ENCODE results near the gene BDKRB1. TPM values are rescaled to one million over a fixed set of nuclear protein-coding genes. Genes with fewer than 3 reads are reported as not detected.

The BDKRB1 gene
- total RNA-seq = not detected in 2 replicates

- no peak for DNase-seq (ENCODE audit: extremely low read depth, low read depth, low spot score)
Measured at GRCh38 chr14:96255501-96256366, at the start of gene BDKRB1. TSS of gene BDKRB1 (plus strand) at chr14:96256210. CDS start at chr14:96263683, 7,473 bp downstream.

- DNase-seq (ENCODE audit: extremely low read depth, low read depth, low spot score) = no peak
Measured at GRCh38 chr14:96206461-96206860, 49.5 kb upstream of the BDKRB1 start.

- DNase-seq (ENCODE audit: extremely low read depth, low read depth, low spot score) = no peak
Measured at GRCh38 chr14:96207686-96208085, 48.3 kb upstream of the BDKRB1 start.

- no peak for DNase-seq (ENCODE audit: extremely low read depth, low read depth, low spot score)
Measured at GRCh38 chr14:96208739-96209138, 47.3 kb upstream of the BDKRB1 start.

GRCh38 chr14:96212140-96212539, 43.9 kb upstream of the BDKRB1 start:
- DNase-seq (ENCODE audit: extremely low read depth, low read depth, low spot score) = no peak

GRCh38 chr14:96212896-96213295, 43.1 kb upstream of the BDKRB1 start:
- no peak for DNase-seq (ENCODE audit: extremely low read depth, low read depth, low spot score)

- DNase-seq (ENCODE audit: extremely low read depth, low read depth, low spot score) = no peak
Measured at GRCh38 chr14:96213871-96214465, 42.0 kb upstream of the BDKRB1 start.

GRCh38 chr14:96214793-96215192, 41.2 kb upstream of the BDKRB1 start:
- DNase-seq (ENCODE audit: extremely low read depth, low read depth, low spot score) = no peak

- DNase-seq (ENCODE audit: extremely low read depth, low read depth, low spot score) = no peak
Measured at GRCh38 chr14:96215452-96216244, 40.4 kb upstream of the BDKRB1 start.

- DNase-seq (ENCODE audit: extremely low read depth, low read depth, low spot score) = no peak
Measured at GRCh38 chr14:96216627-96217026, 39.4 kb upstream of the BDKRB1 start.

GRCh38 chr14:96217376-96217913, 38.6 kb upstream of the BDKRB1 start:
- no peak for DNase-seq (ENCODE audit: extremely low read depth, low read depth, low spot score)

GRCh38 chr14:96221109-96221650, 34.8 kb upstream of the BDKRB1 start:
- DNase-seq (ENCODE audit: extremely low read depth, low read depth, low spot score) = no peak

- DNase-seq (ENCODE audit: extremely low read depth, low read depth, low spot score) = no peak
Measured at GRCh38 chr14:96221841-96222240, 34.2 kb upstream of the BDKRB1 start.

GRCh38 chr14:96224480-96225096, 31.4 kb upstream of the BDKRB1 start:
- no peak for DNase-seq (ENCODE audit: extremely low read depth, low read depth, low spot score)

- DNase-seq (ENCODE audit: extremely low read depth, low read depth, low spot score) = no peak
Measured at GRCh38 chr14:96225213-96225612, 30.8 kb upstream of the BDKRB1 start.

- no peak for DNase-seq (ENCODE audit: extremely low read depth, low read depth, low spot score)
Measured at GRCh38 chr14:96225745-96226151, 30.3 kb upstream of the BDKRB1 start.

GRCh38 chr14:96227428-96227827, 28.6 kb upstream of the BDKRB1 start:
- no peak for DNase-seq (ENCODE audit: extremely low read depth, low read depth, low spot score)

- DNase-seq (ENCODE audit: extremely low read depth, low read depth, low spot score) = no peak
Measured at GRCh38 chr14:96229315-96229714, 26.7 kb upstream of the BDKRB1 start.

GRCh38 chr14:96231056-96231455, 25.0 kb upstream of the BDKRB1 start:
- no peak for DNase-seq (ENCODE audit: extremely low read depth, low read depth, low spot score)

- DNase-seq (ENCODE audit: extremely low read depth, low read depth, low spot score) = no peak
Measured at GRCh38 chr14:96231526-96232130, 24.4 kb upstream of the BDKRB1 start.

Measured in glomerular endothelial cell (primary cell).